Colonic mucosa (tissue), 4 donors: Measurements from ENCODE around the gene KTI12. TPM values are rescaled to one million over a fixed set of nuclear protein-coding genes. Genes with fewer than 3 reads are reported as not detected.

Experiments used
- DNase-seq: peaks from one replicate; pipeline ENCODE4 v3.0.0-alpha.2; 2020
- H3K27ac ChIP-seq: fragments of 200-600 bp; one replicate; pipeline ENCODE4 v1.8.0; 2021
- H3K27me3 ChIP-seq: fragments of 200-600 bp; one replicate; pipeline ENCODE4 v1.8.0; 2021
- H3K36me3 ChIP-seq: fragments of 200-600 bp; one replicate; pipeline ENCODE4 v1.8.0; 2021
- H3K4me1 ChIP-seq: fragments of 200-600 bp; one replicate; pipeline ENCODE4 v1.8.0; 2021; ENCODE audit warnings: mild to moderate bottlenecking
- H3K4me3 ChIP-seq: fragments of 200-600 bp; one replicate; pipeline ENCODE4 v1.8.0; 2021
- H3K9ac ChIP-seq, 2 donors: one replicate each; pipeline ENCODE4 v1.7.0; 2013; ENCODE audit warnings: control low read depth in 2 of 2, low read depth in 2 of 2, low read length in 2 of 2
- H3K9me3 ChIP-seq: fragments of 200-600 bp; one replicate; pipeline ENCODE4 v1.8.0; 2021
- CTCF ChIP-seq: fragments of 200-600 bp; IDR thresholded peaks from one replicate; pipeline ENCODE4 v1.8.0; 2022; ENCODE audit warnings: antibody characterized with exemption, mild to moderate bottlenecking
- intact Hi-C: fragments of 100-400 bp; cut with DNase I; formaldehyde crosslinking; loops from one replicate; pipeline ENCODE4 v1.14.1; 2022
- total RNA-seq, 2 donors: library from RNA; stranded (reverse); fragmentation: NEBNext Ultra II Directional in 1 of 2; extraction: Animal tissue kit (Norgen Biotek cat#: 25700) in 1 of 2; gene quantifications; one replicate each; pipeline ENCODE4 v1.2.1, GENCODE V29; 2021
- donor health status: healthy.
- donor health status: DM: no; HTN: no; CAD: no.
- donor health status: DM: no; HTN: no; CAD: no.

KTI12 gene
- total RNA-seq, 2 donors from 2014 or later, result 7.5 to 8.4 TPM

GRCh38 chr1:52003877-52004276, 29.7 kb downstream of the KTI12 start:
- intact Hi-C loops, result loop anchor here (2.0 kb wide), 1 partner anchor 107 kb away; no protein-coding TSS in a partner anchor
- Histone ChIP-seq H3K27ac (no peak overlapping the region), H3K9ac (no peak overlapping the region), H3K4me1 (no peaks in the 10 kb centered on the region), H3K4me3 (no peak overlapping the region), H3K27me3 (no peaks in the 10 kb centered on the region), H3K9me3 (no peaks in the 10 kb centered on the region), H3K36me3 (no peaks in the 10 kb centered on the region)
- no peak for DNase-seq
- no peak for TF ChIP-seq CTCF

GRCh38 chr1:52002038-52002917, 31.3 kb downstream of the KTI12 start:
- Histone ChIP-seq H3K9ac (no peak overlapping the region), H3K27ac (no peak overlapping the region), H3K36me3 (no peaks in the 10 kb centered on the region), H3K9me3 (no peaks in the 10 kb centered on the region), H3K4me3 (no peak overlapping the region), H3K27me3 (no peaks in the 10 kb centered on the region), H3K4me1 (no peaks in the 10 kb centered on the region)
- peak; percentile 89 for TF ChIP-seq CTCF
- intact Hi-C loops, result loop anchor here (2.0 kb wide), 1 partner anchor 105 kb away; no protein-coding TSS in a partner anchor
- peak; percentile 82 for DNase-seq

GRCh38 chr1:51998701-51999100, 34.9 kb downstream of the KTI12 start:
- intact Hi-C loops, result no loop called here
- Histone ChIP-seq H3K9ac (no peak overlapping the region), H3K4me3 (no peak overlapping the region), H3K4me1 (no peaks in the 10 kb centered on the region), H3K36me3 (no peaks in the 10 kb centered on the region), H3K27ac (no peak overlapping the region), H3K27me3 (no peaks in the 10 kb centered on the region), H3K9me3 (no peaks in the 10 kb centered on the region)
- DNase-seq, result no peak
- TF ChIP-seq CTCF, result no peak

- intact Hi-C loops, result no loop called here
- H3K4me3 ChIP-seq, result no peak overlapping the region
- H3K9me3 ChIP-seq, result no peaks in the 10 kb centered on the region
- no peaks in the 10 kb centered on the region for H3K36me3 ChIP-seq
- no peak for TF ChIP-seq CTCF
- no peaks in the 10 kb centered on the region for H3K4me1 ChIP-seq
- no peak for DNase-seq
- H3K27me3 ChIP-seq, result no peaks in the 10 kb centered on the region
- H3K27ac ChIP-seq, result no peak overlapping the region
- H3K9ac ChIP-seq, result no peak overlapping the region
These were observed 35.6 kb downstream of the KTI12 start for GRCh38 chr1:51997974-51998382.

GRCh38 chr1:51990478-51990965, 43.1 kb downstream of the KTI12 start, which contains the start of gene RAB3B:
Gene RAB3B, minus strand, starts transcription at chr1:51990700. Its CDS starts 13,583 bp downstream, at chr1:51977117.
- peak; percentile 81 for DNase-seq
- no peaks in the 10 kb centered on the region for H3K4me1 ChIP-seq
- peaks cover 8% of the 10 kb centered on the region for H3K27me3 ChIP-seq
- no peak within 1 kb of the TSS for H3K27ac ChIP-seq
- no peak within 1 kb of the TSS for H3K9ac ChIP-seq
- H3K36me3 ChIP-seq, result no peaks in the 10 kb centered on the region
- peak within 1 kb of the TSS; percentile 44 for H3K4me3 ChIP-seq
- intact Hi-C loops, result no loop called here
- no peaks in the 10 kb centered on the region for H3K9me3 ChIP-seq
- no peak for TF ChIP-seq CTCF
